Suppressor macrophage treated with lipopolysaccharide for 1 hour (primary cell): ENCODE results near the gene SPANXN4.

Experiments
- DNase-seq, 3 donors: peaks; one replicate each; pipeline ENCODE4 v3.0.0-alpha.2; 2020 to 2022

The SPANXN4 gene, protein sequence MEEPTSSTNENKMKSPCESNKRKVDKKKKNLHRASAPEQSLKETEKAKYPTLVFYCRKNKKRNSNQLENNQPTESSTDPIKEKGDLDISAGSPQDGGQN

DNA sequence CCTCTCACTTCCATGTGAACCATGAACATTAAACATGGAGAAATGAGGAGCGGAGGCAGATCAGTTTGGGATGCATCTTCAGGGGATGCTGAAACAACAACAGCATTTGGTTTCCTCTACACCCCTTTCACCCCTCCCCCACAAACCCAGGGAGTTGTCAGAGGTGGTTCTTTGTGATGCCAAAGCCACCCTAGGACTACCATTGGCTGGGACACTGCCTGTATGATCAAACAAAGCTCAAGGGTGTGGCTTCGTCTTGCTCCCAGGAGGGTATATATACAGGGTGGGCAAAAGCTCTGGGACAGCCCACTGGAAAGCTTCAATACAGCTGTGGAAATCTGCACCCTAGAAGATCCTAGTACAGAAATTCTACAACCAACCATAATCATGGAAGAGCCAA is at the start of gene SPANXN4:
Gene SPANXN4 (plus strand): TSS at position 301 of the 400 bp plus-strand sequence. CDS start 87 bp downstream, at position 388.
- DNase-seq, result no peak

- DNase-seq, result no peak
These were observed 48.4 kb upstream of the SPANXN4 start for GRCh38 chrX:142977128-142977914.

DNA sequence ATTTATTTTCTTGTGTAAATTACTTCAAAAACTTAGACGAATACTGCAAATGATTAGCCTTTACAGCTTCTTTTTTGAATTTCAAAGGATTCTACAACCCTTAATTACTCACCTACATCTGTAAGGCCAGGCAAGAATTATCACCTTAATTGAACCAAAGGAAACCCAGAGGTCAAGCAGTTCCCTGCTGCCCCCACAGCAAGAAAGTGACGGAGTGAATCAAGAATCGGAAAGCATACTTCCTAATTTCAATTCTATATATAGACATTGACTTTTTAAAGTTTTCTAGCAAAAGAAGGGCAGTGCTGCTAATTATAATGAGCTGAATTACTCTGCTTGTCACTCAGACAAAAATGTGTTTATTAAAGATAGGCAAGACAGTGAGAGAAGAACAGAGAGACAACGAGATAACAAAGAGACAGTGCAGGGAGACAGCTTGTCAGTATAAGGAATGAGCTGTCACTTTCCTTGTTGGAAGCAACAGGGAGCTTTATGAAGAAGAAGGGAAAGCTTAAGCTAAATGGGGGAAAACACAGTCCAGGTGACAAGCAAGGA is 47.5 kb upstream of the SPANXN4 start:
- no peak for DNase-seq

DNA sequence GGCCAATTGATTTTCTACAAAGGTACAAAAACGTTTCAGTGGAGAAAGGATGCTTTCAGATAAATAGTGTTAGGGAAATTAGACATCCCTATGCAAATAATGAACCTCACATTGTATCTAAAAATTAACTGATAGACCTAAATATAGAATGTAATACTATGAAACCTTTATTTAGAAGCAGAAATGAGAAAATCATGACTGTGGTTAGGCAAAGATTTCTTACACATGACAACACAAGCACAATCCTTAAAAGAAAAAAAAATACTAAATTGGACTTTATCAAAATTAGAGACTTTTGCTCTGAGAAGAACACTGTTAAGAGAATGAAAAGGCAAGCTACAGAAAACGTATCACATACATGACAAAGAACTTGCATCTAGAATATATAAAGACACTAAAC is 43.0 kb upstream of the SPANXN4 start:
- DNase-seq, result no peak

GRCh38 chrX:142994988-142995387 is 30.7 kb upstream of the SPANXN4 start:
- DNase-seq, result no peak

GRCh38 chrX:142998447-142999198 is 27.1 kb upstream of the SPANXN4 start:
- no peak for DNase-seq

GRCh38 chrX:142999199-142999701 is 26.5 kb upstream of the SPANXN4 start:
- DNase-seq, result no peak

DNA sequence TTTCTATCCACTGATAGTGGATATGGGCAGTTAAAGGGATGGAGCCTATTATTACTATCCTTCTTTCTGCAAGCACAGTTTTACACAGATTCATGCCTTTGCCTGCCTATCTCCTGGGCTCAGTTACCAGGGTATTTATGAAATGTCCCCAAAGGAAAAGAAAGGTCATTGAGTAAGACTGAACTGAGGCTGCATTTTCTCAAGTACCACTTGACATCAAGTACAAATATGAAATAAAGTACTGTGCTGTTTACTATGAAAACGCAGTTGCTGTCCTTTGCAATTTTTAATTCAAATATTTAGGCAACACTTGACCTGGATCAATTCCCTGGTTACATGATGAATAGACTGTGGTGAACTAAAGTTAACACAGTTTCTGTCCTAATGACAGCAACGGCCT is 23.5 kb upstream of the SPANXN4 start:
- no peak for DNase-seq

GRCh38 chrX:143017272-143017671 is 8.5 kb upstream of the SPANXN4 start:
- DNase-seq, result no peak

DNA sequence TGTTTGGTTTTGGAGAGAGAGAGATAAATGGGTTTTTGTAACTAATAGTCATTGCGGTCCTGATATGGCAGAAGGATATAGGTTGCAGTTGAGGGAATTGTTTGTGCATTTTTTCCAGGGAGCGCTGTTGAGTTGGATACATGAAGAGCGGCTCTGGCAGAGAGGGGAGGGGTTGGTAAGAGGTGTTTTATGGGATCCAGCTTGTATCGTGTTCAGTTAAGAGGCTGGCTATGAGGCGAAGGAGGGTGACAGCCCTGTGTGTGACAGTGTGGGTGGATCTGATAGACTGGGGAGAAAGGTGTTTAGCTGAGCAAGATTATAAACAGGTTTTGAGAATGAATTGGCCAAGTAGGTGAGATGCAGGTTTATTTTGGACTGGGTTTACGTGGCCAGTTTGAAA is 1.5 kb downstream of the SPANXN4 start:
- DNase-seq, result no peak

DNA sequence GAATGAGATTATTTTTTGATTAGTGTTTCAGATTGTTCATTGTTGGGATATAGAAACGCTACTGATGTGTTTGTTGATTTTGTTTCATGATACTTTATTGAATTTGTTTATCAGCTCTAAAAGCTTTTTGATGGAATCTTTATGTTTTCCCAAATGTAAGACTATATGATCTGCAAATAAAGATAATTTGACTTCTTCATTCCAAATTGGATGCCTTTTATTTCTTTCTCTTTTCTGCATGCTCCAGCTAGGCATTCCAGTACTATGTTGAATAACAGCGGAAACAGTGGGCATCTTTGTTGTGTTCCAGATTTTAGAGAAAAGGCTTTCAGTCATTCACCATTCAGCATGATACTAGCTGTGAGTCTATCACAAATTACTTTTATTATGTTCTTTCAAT is 21.8 kb downstream of the SPANXN4 start:
- no peak for DNase-seq

DNA sequence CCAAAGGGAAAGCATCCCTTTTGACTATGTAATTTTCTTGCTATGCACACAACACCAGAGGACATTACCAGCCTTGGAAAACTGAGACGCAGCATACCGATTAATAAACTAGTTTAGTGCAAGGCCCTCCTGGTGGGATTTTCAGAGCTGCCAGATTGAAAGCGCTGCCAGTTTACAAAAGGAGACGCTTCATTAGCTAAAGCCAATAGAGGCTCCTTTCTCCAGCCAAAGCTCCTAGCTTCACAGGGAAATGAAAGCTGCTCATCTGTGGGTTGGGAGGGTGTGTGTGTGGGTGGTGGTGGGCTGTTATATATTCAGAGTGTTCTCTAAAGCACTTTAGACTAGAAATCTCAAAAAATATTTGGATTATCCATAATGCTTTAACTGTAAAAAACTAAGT is 32.4 kb downstream of the SPANXN4 start:
- DNase-seq, result no peak

DNA sequence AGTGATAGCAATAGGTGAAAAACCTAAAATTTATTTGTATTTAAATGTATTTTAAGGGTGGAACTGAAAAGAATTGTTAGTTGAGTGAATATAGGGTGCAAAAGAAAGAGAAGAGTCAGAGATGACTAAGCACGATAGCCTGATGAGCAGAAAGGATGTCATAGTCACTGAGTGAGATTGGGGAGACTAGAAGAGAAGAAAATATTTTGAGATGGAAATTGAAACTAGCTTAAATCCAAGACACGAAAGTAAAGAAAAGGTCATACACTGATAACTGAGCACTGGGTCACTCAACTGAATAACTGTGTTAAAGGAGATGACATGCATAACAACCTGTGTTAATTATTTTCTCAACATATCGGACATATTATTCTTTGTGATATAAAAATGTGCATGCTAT is 55.5 kb downstream of the SPANXN4 start:
- no peak for DNase-seq

DNA sequence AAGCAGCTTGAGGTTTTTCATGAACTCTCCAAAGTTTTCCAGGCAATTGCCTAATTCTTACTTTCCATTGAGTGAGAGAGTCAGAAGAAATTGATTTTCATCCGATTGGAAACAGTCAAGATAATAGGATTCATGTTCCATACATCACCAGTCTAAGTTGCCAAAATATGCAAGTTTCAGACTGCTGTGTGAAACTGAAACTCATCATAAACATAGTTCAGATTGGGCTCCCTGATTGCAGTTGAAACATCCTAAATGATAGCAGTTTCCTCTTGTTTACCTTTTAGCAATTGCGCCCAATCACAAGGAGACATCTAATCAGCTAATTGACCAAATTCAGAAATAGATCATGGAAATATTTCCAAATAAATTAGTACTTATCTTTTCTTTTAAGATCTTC is 56.8 kb downstream of the SPANXN4 start:
- DNase-seq, result no peak
